ENCODE data around the gene PPFIA4.

The PPFIA4 gene

DNA sequence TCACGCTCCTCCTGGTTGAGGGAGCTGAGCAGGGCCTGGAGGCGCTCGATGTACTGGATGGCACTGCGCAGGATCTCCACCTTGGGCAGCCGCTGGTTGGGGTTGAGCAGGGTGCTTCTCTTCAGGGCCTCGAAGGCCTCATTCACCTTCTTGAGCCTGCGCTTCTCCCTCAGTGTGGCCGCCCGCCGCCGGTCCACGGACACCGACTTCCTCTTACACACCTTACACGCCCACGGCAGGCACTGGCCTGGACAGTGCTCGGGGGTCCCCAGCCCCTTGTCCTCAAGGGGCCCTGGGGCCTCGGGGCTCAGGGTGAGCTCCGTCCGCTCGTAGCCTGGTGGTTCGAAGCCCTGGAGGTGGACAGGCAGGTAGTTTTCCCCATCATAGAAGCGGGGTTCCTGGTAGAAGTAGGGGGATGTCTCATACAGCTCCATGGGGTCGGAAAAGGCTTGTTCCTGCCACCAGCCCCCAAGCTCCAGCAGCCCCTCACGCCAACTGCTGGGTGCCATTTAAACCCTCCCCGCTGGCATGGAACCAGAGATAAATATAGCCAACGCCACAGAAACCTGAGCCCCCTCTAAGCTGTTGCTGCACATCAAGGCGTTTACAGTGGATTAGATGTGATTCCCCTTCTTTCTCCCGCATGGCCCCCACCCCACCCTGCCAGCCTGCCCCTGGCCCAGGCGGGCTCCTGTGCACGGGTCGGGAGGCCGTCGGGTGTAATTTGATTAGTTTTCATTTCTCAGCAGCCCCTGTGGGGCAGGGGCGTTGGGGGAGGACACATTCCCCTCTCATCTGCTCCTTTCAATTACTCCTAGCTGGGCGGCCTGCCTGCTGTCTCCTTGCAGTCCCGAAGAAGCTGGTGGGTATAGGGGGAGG lies 59.5 kb downstream of the PPFIA4 start, which contains the start of gene MYOG:
TSS of gene MYOG (minus strand) at position 485 of the 879 bp plus-strand sequence. CDS start at position 434, 51 bp downstream.
- peak; percentile 83 for DNase-seq

DNA sequence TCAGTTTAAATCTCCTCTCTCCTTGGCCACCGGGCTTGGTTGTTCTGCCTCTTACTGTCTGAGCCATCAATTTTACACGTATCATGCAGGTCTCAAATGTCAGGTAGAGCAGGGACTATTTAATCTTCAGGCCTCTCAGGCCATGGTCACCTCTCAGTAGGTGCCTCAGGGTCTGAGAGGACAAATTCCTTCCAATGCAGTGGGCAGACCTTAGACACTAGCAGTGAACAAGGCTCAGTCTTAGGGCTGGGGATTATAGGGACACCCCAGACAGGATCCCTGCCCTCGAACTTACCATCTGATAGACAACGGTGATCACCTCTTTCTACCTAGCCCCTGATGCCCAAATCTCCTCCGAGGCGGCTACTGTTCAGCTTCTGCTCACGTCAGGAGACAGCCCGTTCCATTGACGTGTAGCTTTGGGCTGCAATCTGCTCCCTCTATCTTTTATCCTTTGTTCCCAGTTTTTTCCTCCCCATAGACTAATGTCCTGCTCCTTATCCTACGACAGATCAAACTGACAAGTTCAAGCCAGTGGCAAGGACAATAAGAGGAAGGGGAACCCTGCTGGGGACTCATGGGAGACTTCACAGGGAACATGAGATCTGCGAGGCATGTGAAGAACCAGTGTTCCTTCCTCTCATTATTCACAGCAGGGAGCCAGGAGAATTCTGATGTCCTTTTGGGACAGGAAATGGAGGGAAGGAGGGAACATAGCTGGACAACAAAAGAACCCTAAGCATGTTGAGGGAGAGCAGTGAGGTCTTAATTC lies 60.9 kb downstream of the PPFIA4 start:
- DNase-seq: no peak

GRCh38 chr1:203088441-203088840 lies 62.1 kb downstream of the PPFIA4 start:
- DNase-seq: no peak

DNA sequence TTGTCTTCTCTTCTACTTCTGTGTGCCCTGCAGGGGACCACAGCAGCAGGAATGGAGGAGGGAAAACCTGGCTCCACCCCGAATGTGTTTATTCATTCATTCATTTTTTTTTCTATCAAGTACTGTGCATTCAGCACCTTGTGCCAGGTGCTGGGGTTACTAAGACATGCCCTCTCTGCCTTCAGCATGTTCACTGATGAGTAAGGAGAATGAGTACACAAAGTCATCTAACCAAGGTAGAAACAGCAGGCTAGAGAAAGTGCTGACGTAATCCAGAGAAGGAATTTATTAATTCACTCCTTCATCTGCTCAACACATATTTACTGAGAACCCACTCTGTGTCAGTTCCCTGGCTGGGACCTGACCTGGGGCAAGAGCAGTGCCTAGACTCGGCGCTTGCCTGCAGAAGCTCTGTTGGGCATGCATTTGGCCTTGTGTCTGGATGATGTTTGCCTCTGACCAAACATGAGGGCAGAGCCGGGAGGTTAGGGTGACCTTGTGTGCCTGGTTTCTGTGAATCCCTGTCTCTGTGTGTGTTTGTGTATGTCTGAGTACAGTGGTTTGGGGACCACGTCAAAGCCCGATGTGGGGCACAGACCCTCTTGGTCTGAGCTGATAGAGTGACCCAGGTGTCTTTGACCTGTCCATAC lies 62.8 kb downstream of the PPFIA4 start:
- DNase-seq: no peak

DNA sequence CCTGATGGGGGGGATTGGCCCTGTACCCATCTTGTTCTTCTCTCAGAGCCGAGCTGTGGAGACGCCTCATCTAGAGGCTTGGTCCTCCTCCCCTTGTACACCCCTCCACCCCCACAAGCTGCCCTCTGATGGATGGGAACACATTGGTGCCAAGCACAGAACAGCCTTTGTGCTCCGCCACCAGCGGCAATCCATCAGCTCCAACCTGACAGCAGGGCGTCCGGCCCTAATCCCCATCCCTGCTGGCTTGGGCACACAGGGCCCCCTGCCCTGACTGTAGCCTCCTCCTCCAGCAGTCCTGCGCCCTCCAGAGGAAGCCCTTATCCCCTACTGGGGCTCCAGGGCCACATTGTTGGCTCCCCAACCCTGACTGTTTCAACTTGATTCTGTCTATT lies 63.4 kb downstream of the PPFIA4 start:
- peak; percentile 82 for DNase-seq

DNA sequence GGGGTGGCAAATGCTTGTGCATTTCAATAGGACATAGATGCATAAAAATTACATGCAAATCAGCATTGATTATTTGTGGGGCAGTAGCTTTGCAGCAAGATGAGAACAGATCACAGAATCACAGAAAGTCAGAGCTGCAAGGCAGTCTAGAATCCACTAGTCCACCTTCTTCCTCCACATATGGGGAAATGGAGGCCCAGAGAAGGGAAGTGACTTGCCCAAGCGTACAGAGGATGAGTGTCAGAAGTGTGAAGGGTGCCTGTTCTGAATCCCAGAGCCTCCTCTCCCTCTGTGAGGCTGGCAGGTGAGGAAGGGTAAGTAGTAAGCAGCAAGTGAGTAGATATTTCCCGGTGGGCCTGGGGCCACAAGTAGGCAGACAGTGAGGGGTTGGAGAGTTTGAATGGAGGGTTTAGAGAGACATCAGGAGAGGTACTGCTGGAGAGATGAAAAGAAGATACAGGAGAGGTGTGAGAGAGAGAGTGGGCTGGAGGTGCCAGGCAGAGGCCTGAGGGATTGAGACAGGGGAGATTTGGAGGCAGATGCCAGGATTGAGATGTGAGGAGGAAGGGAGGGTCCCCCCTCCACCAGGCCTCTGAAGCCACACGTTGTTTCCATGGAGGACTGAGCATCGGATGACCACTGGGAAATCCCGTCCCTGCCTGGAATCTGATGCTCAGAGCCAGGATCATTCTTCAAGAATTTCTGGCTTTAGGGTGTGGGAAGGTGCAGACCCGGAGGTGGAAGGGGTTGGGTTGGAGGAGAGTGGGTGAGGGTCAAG lies 64.3 kb downstream of the PPFIA4 start:
- no peak for DNase-seq

DNA sequence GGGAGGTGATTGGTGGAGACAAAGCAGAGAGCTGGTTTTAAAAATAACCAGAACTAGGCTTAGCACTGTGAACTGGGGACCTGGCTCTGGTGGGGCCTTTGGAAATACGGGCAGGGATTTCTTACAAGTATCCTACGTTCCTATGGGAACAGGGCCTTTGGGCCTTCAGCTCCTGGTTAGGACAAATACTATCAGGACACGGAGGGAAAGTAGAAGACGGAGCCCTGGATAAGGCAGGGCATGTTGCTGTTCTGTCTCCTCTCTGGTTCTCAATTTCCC lies 64.8 kb downstream of the PPFIA4 start:
- DNase-seq: no peak

- DNase-seq: peak; percentile 56
Observed at GRCh38 chr1:203091761-203092330, 65.6 kb downstream of the PPFIA4 start.

GRCh38 chr1:203093754-203094410 lies 67.6 kb downstream of the PPFIA4 start:
- DNase-seq: no peak

DNA sequence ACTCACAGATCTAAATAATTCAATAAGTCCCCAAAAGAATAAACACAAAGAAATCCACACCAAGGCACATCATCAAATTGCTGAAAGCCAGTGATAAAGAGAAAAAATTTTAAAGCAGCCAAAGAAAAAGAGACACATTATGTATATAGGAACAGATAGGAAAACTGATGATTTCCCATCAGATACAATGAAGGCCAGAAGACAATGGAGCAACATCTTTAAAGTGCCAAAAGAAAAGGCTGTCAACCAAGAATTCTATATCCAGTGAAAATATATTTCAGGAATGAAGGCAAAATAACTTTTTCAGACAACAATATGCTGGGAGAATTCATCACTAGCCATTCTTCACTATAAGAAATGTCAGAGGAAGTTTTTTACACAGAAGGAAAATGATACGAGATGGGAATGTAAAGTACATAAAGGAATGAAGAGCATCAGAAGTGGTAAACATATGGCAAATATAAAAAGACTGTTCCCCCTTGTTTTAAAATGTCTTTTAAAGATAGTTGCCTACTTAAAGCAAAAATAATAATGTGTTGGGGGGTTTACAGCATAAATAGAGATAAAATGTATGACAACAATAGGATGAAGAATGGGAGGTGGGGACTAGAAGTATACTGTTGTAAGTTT lies 68.9 kb downstream of the PPFIA4 start:
- no peak for DNase-seq

- no peak for DNase-seq
Observed at GRCh38 chr1:203096566-203096965, 70.3 kb downstream of the PPFIA4 start.

DNA sequence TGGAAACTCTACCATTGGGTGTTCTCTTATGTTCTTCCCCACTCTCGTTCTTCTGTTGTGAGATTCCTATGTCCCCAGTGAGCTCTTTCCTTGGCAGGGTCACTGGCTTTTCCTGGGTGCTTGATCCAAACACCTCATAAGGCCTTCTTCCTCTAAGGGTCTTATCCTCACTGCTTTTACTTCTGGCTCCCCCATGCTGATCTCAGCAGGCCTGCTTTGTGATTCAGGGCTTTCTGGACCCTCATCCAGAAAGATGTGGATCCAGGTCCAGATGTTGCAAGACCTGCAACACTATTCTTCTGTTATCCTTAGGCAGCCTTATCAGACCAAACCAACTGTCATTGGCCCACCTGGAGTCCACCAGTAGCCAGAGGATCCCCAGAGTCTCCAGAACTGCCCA lies 70.7 kb downstream of the PPFIA4 start:
- DNase-seq: no peak

DNA sequence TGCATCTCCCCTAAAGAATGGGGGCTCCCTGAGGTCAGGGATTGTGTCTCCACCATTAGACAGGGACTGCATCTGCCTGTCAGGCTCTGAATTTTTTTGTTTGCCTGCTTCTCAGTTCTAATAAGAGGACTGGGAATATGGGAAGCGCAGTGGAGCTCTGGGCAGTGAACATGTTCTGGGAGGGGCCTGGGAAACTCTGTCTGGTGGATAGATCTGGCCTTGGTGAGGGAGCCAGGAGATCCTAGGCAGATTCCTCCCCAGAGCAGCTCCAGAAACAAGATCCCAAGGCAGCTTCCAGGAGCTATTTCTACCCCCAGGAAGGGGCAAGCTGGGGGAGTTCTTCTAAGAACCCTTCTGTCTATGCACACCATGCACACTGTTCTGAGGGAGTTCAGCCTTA lies 72.2 kb downstream of the PPFIA4 start:
- no peak for DNase-seq

- DNase-seq: no peak
Observed at GRCh38 chr1:203098914-203099520, 72.7 kb downstream of the PPFIA4 start.

DNA sequence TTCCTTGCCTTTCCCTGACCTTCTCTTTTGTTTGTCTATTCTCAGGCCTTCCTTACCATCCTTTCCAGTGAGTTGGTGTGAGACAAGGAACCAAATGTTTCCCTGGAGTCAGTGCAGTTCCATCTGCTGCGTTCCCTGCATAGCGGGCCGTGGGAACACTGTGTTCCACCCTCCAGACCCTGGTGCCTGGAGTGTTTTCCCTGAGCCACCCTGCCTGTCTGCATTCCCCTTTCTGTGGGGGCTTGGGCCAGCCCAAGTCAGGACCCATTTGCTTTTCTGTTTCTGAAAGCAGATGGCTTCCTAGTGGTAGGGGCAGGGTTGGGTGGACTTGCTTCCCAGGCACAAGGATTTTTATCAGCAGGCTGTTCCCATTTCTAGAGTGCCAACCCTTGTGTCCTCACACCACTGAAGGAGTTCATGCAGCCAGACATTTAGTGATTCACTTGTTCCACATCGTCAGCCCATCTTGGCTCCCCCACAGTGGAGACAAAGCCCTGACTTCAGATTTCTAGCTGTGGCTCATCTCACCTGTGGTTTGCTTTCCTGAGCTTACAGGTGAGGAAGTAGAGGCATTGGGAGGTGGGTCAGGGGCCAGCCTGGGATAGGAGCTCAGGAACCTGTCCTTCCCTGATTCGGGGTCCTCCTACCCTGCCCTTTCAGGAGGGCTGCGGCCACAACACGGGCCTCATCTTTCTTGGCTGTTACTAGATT lies 73.7 kb downstream of the PPFIA4 start:
- no peak for DNase-seq

DNA sequence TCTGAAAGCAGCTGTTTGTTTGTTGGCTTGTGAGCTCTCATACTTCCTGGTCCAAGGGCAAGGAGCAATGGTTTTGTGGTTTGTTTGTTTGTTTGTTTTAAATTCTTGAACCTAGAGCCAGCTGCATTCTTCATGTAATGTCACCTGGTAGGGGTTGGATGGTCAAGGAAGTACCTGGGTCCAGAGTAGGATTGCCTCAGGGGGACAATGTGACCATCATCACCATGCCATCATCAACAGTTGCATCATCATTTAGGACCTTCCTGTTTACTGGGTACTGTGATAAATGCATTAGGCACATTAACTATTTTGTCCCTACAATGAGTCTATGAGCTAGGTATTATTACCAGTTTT lies 74.2 kb downstream of the PPFIA4 start:
- no peak for DNase-seq

DNA sequence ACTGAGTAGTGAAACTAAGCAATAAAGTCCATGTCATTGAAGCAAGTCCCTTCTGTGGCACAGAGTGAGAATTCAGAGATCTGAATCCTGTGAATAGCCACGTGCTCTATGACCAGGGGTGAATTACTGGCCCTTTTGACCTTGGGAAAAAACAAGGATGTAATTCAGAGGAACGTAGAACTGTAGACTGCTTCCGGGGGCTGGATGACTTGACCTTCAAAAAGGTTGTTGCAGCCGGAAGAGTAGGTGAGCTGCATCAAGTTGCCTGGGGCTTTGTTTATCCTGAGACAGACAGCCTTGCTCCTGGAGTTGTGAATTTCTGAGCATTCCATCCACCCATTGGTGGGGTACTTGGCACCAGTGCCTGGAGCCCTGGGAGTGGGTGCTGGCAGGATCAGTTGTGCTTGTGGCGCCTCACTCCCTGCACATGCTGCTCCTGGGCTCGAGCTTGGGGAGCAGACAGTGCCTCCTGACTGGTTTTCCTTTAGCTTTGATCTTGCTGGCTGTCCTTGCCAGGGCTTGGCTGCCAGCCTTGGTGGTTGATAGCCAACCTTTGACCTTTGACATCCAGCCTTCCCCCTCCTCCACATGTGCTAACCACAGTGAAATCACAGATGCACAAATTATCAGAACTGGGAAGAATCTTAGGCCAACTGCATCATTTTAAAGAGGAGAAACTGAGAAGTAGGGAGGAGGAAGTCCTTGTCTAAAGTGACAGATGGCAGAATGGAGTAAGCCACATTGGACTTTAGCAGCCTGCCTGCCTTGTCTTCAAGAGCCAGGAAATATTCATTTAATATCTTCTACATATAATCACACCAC lies 75.7 kb downstream of the PPFIA4 start:
- DNase-seq: no peak

GRCh38 chr1:203103216-203103615 lies 76.9 kb downstream of the PPFIA4 start:
- no peak for DNase-seq

- no peak for DNase-seq
Observed at GRCh38 chr1:203103829-203104495, 77.7 kb downstream of the PPFIA4 start.
